GM10248 (cell line): ENCODE measurements around the gene ALKBH4.
"Not testable (repeated sequence)": the region's sequence is repeated elsewhere in the genome, so short reads cannot be mapped to it uniquely, and the experiment has no call there.

Experiments
- CTCF ChIA-PET: fragments of 300-600 bp; sonication (Branson Sonifier 250); formaldehyde crosslinking; extraction: SDS; loops from one replicate; lab custom pipeline; 2021; ENCODE audit warnings: antibody characterized with exemption; lab: Yijun Ruan, JAX
- POLR2A ChIA-PET: fragments of 350-650 bp; sonication (Branson Sonifier 250); formaldehyde crosslinking; extraction: SDS; loops from one replicate; lab custom pipeline; 2020; ENCODE audit warnings: antibody characterized with exemption; lab: Yijun Ruan, JAX
- DNase-seq: peaks from one replicate; pipeline ENCODE4 v3.0.0; 2012; ENCODE audit errors: extremely low spot score
- CTCF ChIP-seq: IDR thresholded peaks from 2 replicates; pipeline ENCODE4 v1.5.1; 2012; ENCODE audit warnings: mild to moderate bottlenecking, low read depth; ENCODE audit errors: extremely low read depth, missing control alignments, control extremely low read depth

Gene ALKBH4

GRCh38 chr7:102456327-102456726 lies 8.3 kb downstream of the ALKBH4 start:
- ChIA-PET CTCF (interaction anchor here (1.0 to 3.1 kb wide), 6 partner anchors 10 to 65 kb away, joined by 3 to 12 read pairs (median 4); no protein-coding TSS in a partner anchor), POLR2A (interaction anchor here (0.6 to 1.5 kb wide), 2 partner anchors 8 to 11 kb away, joined by 3 to 4 read pairs; no protein-coding TSS in a partner anchor)
- DNase-seq: no peak
- no peak for TF ChIP-seq CTCF

GRCh38 chr7:102455596-102455995 lies 9.1 kb downstream of the ALKBH4 start:
- TF ChIP-seq CTCF: no peak
- no peak for DNase-seq
- CTCF ChIA-PET: interaction anchor here (0.7 to 3.1 kb wide), 6 partner anchors 11 to 65 kb away, joined by 3 to 12 read pairs (median 4); no protein-coding TSS in a partner anchor
- POLR2A ChIA-PET: no interaction called here

- POLR2A ChIA-PET: not testable (repeated sequence)
Observed at GRCh38 chr7:102454932-102455331, 9.7 kb downstream of the ALKBH4 start.

GRCh38 chr7:102454468-102454867 lies 10.2 kb downstream of the ALKBH4 start:
- POLR2A ChIA-PET: no interaction called here
- no peak for DNase-seq

More at GRCh38 chr7:102454932-102455331, 9.7 kb downstream of the ALKBH4 start:
- DNase-seq: not testable (repeated sequence)
- CTCF ChIA-PET: interaction anchor here (0.7 to 3.1 kb wide), 2 partner anchors 12 to 53 kb away, joined by 3 to 12 read pairs; no protein-coding TSS in a partner anchor

GRCh38 chr7:102453319-102453718 lies 11.3 kb downstream of the ALKBH4 start:
- CTCF ChIA-PET: interaction anchor here (1.6 to 3.1 kb wide), 2 partner anchors 13 to 49 kb away, joined by 5 to 12 read pairs; no protein-coding TSS in a partner anchor
- POLR2A ChIA-PET: no interaction called here
- DNase-seq: no peak
- TF ChIP-seq CTCF: no peak

More at GRCh38 chr7:102454468-102454867, 10.2 kb downstream of the ALKBH4 start:
- no peak for TF ChIP-seq CTCF
- CTCF ChIA-PET: interaction anchor here (1.0 to 3.1 kb wide), 2 partner anchors 10 to 12 kb away, joined by 4 to 12 read pairs; no protein-coding TSS in a partner anchor

GRCh38 chr7:102452451-102452850 lies 12.2 kb downstream of the ALKBH4 start:
- CTCF ChIA-PET: interaction anchor here (1.0 to 1.6 kb wide), 5 partner anchors 9 to 48 kb away, joined by 3 to 8 read pairs (median 3); no protein-coding TSS in a partner anchor
- POLR2A ChIA-PET: no interaction called here
- no peak for TF ChIP-seq CTCF
- no peak for DNase-seq

GRCh38 chr7:102451371-102452054 lies 13.2 kb downstream of the ALKBH4 start:
- CTCF ChIA-PET: interaction anchor here (1.0 to 2.7 kb wide), 7 partner anchors 9 to 47 kb away, joined by 3 to 16 read pairs (median 7); no protein-coding TSS in a partner anchor
- no peak for DNase-seq
- TF ChIP-seq CTCF: no peak
- POLR2A ChIA-PET: no interaction called here
